Dermis blood vessel endothelial cell (primary cell): ENCODE data around the gene POLD3. TPM values are rescaled to one million over a fixed set of nuclear protein-coding genes. Genes with fewer than 3 reads are reported as not detected.

Source experiments
- total RNA-seq: library from RNA; depleted of rRNA; stranded (reverse); fragments of >200 nt; gene quantifications from 2 replicates; pipeline ENCODE4 v1.2.3, GENCODE V29; 2014

POLD3 gene
- total RNA-seq, 1 donor from 2014 or later = 13.8 TPM

Other genes starting within 250 kb of the POLD3 start
- 27.4 and 42.2 TPM in 2 replicates for gene PGM2L1, start 194.1 kb upstream of the POLD3 start, total RNA-seq
- gene KCNE3, start 125.0 kb upstream of the POLD3 start, total RNA-seq = 1.1 and 1.5 TPM in 2 replicates
- 3.0 and 3.6 TPM in 2 replicates for gene LIPT2, start 98.9 kb upstream of the POLD3 start, total RNA-seq
- 1.9 TPM in 1 of 2 replicates, not detected in the other for gene CHRDL2, start 138.8 kb downstream of the POLD3 start, total RNA-seq
- 27.6 and 36.2 TPM in 2 replicates for gene RNF169, start 156.3 kb downstream of the POLD3 start, total RNA-seq